ENCODE data around the gene TMA7.

DNA sequence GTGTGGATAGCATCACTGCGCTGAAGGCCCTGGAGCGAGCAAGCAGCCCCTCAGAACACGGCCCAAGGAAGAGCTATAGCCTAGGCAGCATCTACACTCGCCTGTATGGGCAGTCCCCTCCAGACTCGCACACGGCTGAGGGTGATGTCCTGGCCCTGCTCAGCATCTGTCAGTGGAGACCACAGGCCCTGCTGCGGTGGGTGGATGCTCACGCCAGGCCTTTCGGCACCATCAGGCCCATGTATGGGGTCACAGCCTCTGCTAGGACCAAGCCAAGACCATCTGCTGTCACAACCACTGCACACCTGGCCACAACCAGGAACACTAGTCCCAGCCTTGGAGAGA, 27.0 kb downstream of the TMA7 start:
- TF ChIP-seq, protein P1, sequence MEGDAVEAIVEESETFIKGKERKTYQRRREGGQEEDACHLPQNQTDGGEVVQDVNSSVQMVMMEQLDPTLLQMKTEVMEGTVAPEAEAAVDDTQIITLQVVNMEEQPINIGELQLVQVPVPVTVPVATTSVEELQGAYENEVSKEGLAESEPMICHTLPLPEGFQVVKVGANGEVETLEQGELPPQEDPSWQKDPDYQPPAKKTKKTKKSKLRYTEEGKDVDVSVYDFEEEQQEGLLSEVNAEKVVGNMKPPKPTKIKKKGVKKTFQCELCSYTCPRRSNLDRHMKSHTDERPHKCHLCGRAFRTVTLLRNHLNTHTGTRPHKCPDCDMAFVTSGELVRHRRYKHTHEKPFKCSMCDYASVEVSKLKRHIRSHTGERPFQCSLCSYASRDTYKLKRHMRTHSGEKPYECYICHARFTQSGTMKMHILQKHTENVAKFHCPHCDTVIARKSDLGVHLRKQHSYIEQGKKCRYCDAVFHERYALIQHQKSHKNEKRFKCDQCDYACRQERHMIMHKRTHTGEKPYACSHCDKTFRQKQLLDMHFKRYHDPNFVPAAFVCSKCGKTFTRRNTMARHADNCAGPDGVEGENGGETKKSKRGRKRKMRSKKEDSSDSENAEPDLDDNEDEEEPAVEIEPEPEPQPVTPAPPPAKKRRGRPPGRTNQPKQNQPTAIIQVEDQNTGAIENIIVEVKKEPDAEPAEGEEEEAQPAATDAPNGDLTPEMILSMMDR (conservative IDR thresholded peaks at IDR 0.05; ENCODE audit: low read length) = no peak
- no peak for TF ChIP-seq EZH2phosphoT487 (IDR thresholded peaks at IDR 0.05; ENCODE audit: borderline replicate concordance, low read depth, low read length)
